ENCODE results near the gene PCDHGB4. TPM values are rescaled to one million over a fixed set of nuclear protein-coding genes. Genes with fewer than 3 reads are reported as not detected.

The PCDHGB4 gene
- 20.1 and 26.5 TPM in 2 replicates for total RNA-seq

DNA sequence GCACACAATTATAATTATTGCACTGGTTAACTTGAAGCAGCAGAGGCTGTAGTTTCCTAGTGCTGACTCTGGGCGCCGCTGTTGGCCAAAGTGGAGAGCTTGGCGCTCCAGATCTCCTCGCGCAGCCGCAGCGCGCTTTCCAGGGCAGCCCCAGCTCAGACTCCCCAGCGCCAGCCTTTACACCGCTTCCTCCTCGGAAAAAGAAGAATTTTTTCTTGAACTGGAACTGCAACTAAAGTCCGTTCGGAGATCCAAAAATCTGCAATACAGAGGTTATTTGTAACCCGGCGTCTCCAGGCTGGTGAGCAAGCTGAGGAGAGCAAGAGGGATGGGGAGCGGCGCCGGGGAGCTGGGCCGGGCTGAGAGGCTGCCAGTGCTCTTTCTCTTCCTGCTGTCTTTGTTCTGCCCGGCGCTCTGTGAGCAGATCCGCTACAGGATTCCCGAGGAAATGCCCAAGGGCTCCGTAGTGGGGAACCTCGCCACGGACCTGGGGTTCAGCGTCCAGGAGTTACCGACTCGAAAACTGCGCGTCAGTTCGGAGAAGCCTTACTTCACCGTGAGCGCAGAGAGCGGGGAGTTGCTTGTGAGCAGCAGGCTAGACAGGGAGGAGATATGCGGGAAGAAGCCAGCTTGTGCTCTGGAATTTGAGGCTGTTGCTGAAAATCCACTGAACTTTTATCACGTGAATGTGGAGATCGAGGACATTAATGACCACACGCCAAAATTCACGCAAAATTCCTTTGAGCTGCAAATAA lies at the start of gene PCDHGB4:
Gene PCDHGB4 (plus strand): TSS at position 142 of the 755 bp plus-strand sequence. CDS start 187 bp downstream, at position 329.

DNA sequence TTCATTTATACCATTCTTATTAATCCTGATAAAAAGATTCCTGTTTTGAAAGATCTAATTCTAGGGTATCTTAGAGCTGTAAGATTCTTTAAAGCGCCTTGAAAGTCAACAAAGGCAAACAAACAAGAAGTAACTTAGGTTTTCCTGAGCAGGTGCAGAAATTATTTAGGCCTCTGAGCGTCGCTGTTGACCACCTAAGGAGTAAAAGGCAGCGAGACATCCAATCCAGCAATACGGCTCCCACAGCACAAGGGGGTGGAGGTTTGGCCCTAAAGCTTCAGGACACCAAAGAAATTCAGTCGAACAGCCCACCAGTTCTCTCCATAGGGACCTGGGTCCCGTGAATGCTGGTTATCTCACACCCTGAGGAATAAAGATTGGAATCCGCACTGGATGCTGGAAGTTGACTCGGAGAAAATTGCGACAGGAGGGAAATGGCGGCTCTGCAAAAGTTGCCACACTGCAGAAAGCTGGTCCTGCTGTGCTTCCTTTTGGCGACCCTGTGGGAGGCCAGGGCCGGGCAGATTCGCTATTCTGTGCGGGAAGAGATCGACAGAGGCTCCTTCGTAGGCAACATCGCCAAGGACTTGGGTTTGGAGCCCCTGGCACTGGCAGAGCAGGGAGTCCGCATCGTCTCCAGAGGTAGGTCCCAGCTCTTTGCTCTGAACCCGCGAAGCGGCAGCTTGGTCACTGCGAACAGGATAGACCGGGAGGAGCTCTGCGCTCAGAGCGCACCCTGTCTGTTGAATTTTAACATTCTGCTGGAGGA lies 48.8 kb upstream of the PCDHGB4 start, which contains the start of gene PCDHGA2:
Gene PCDHGA2 (plus strand): TSS at position 223 of the 769 bp plus-strand sequence.

DNA sequence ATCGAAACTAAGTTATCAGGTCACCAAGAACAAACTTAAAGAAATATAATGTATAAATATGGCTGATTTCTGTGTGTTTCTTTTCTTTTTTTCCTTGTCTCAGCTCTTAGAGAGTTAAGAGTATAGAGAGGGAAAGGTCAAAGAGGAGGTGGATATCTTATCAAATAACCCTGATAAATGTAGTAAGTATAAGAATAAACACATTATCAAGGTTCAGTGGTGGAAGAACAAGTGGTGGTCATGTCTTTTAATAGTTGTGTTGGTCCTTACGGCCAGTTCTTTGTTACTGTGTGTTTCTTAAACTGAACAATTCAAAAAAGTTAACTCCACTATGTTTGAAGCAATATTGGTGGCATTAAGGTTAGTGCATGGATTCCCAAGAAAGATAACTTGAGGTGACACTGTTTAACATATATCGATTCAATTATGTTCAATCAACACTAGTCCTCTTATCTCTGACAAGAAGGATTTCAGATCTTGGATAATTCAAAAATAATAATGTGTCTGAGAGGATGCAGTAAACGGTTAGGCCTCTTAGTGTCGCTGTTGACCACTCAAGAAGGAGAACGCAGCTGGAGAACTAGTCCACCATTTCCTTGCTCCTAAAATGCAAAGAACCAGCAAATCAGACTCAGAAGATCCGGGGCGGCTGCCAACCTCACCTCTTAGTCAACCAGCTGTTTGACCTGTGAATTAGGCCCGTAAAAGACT lies 44.1 kb upstream of the PCDHGB4 start, which contains the start of gene PCDHGA3:
Gene PCDHGA3 (plus strand): TSS at position 588 of the 711 bp plus-strand sequence. CDS start 205 bp downstream, outside the sequence.

DNA sequence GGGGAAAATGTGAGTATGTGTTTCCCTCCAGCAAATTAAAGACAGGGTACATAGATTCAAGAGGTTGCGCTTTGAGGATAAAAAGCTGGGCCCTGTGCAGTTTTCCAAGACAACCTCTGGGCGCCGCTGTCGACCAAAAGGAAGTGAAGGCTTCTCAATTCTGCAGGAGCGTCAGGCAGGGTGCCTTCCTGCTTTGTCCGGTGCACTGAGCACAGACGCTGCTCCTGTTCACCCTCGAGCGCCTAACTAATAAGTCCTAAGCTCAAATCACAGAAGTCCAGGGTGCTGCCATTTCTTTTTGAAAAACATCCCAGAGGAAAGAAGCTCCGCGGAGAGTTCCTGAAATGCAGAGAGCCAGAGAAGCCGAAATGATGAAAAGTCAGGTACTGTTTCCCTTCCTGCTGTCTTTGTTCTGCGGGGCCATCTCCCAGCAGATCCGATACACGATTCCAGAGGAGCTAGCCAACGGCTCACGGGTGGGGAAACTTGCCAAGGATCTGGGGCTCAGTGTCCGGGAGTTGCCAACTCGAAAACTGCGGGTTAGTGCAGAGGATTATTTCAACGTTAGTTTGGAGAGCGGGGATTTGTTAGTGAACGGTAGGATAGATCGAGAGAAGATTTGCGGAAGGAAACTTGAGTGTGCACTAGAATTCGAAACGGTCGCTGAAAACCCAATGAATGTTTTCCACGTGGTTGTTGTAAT lies 37.4 kb upstream of the PCDHGB4 start, which contains the start of gene PCDHGB1:
Gene PCDHGB1 (plus strand): TSS at position 183 of the 703 bp plus-strand sequence. CDS start 162 bp downstream, at position 345.

DNA sequence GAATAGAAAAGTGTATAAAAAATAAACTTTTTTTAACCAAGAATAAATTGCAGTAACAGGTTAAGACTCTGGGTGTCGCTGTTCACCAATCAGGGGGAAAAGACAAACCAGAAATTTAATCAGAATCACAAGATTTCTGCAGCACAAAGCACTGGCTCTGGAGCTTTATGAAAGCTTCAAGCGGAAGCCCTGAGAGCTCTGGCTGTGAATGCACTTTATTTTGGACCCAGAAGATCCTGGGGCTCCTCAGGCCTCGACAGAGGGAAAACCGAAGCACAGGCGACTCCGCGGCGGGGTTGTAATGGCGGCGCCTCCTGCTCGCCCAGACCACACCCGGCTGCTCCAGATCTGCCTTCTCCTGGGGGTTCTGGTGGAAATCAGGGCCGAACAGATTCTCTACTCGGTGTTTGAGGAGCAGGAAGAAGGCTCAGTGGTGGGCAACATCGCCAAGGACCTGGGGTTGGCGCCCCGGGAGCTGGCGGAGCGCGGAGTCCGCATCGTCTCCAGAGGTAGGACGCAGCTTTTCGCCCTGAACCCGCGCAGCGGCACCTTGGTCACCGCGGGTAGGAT lies 32.5 kb upstream of the PCDHGB4 start, which contains the start of gene PCDHGA4:
Gene PCDHGA4 (plus strand): TSS at position 122 of the 570 bp plus-strand sequence. CDS start 87 bp downstream, at position 209.

DNA sequence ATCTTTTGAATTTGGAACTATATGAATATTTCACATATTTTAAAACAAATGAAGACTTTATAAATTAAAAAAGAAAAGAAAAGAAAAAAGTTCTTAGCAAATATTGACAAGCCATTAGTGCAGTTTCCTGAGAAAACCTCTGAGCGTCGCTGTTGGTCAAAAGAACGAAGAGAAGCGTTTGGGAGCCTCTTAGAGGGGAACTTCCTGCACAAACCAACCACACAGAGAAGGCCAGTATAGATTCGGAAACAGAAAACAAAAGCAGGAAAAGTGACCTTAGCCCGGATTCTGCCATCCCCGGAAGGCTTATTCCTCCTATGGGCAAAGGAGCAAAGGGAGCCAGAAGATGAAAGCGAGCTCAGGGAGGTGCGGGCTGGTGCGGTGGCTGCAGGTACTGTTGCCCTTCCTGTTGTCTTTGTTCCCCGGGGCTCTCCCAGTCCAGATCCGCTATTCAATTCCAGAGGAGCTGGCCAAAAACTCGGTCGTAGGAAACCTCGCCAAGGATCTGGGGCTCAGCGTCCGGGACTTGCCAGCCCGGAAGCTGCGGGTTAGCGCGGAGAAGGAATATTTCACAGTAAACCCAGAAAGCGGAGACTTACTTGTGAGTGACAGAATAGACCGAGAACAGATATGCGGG lies 27.6 kb upstream of the PCDHGB4 start, which contains the start of gene PCDHGB2:
Gene PCDHGB2 (plus strand): TSS at position 205 of the 637 bp plus-strand sequence. CDS start 142 bp downstream, at position 347.

DNA sequence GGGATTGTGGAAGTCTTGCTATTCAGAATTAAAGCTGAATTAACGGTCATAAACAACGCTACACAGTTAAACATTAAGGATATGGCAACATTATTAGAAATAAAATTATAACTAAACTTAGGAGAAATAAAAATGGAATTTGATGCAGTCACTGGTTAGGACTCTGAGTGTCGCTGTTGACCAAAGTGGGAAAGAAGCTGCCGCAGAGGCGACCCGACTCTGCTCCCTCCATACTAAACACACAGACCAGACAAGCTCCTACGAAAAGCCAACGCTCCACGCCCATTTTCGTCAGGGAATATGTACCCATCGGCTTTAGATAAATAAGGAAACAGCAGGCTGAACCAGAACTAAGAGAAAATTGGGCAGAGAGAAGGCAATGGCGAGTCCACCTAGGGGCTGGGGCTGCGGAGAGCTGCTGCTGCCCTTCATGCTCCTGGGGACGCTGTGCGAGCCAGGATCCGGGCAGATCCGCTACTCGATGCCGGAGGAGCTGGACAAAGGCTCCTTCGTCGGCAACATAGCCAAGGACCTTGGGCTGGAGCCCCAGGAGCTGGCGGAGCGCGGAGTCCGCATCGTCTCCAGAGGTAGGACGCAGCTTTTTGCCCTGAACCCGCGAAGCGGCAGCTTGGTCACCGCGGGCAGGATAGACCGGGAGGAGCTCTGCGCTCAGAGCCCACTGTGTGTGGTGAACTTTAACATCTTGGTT lies 23.4 kb upstream of the PCDHGB4 start, which contains the start of gene PCDHGA5:
Gene PCDHGA5 (plus strand): TSS at position 211 of the 709 bp plus-strand sequence. CDS start 169 bp downstream, at position 380.

DNA sequence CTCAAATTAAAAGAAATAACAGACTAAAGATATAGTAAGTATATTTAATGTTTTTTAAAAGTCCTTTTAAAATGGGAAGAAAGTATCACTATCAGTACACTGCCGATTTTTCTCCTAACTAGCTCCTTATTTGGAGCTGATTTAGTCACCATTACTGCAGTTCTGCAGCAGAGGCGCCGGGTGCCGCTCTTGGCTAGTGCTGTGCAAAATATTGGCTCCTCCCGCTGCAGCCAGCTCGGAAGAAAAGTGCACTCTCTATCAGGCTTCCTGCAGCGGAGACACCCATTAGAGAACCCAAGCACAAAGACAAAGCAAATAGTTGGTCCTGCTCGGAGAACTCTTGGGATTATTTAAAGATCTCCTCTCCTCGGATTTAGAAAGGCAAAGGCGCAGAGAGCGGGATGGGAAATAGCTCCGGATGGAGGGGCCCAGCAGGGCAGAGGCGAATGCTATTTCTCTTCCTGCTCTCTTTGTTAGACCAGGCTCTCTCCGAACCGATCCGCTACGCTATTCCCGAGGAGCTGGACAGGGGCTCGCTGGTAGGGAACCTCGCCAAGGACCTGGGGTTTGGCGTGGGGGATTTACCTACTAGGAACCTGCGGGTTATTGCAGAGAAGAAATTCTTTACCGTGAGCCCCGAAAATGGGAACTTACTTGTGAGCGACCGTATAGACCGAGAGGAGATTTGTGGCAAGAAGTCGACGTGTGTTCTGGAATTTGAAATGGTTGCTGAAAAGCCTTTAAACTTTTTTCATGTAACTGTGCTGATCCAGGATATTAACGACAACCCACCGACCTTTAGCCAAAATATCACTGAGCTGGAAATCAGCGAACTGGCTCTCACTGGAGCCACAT lies 17.3 kb upstream of the PCDHGB4 start, which contains the start of gene PCDHGB3:
Gene PCDHGB3 (plus strand): TSS at position 249 of the 855 bp plus-strand sequence. CDS start 153 bp downstream, at position 402.

DNA sequence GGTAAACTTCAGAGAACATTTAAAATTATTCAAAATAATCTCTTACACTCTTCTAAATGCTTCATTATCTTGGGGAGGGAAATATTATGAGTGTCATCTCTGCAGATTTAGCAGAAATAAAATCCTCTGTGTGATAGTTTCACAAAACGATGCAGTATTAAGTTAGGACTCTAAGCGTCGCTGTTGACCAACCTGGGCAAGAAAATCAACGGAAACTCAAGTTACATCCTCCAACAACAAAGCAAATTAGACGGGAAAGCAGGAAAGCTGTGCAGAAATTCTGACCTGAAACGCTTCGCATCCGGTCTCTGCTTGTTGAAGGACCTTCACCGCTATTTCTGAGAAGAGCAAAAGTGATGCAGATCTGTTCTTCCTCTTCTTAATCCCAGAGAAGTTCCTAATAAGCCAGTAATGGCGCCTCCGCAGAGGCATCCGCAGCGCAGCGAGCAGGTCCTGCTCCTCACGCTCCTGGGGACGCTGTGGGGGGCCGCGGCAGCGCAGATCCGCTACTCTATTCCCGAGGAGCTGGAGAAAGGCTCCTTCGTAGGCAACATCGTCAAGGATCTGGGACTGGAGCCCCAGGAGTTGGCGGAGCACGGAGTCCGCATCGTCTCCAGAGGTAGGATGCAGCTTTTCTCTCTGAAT lies 13.7 kb upstream of the PCDHGB4 start, which contains the start of gene PCDHGA6:
Gene PCDHGA6 (plus strand): TSS at position 219 of the 645 bp plus-strand sequence. CDS start 193 bp downstream, at position 412.

DNA sequence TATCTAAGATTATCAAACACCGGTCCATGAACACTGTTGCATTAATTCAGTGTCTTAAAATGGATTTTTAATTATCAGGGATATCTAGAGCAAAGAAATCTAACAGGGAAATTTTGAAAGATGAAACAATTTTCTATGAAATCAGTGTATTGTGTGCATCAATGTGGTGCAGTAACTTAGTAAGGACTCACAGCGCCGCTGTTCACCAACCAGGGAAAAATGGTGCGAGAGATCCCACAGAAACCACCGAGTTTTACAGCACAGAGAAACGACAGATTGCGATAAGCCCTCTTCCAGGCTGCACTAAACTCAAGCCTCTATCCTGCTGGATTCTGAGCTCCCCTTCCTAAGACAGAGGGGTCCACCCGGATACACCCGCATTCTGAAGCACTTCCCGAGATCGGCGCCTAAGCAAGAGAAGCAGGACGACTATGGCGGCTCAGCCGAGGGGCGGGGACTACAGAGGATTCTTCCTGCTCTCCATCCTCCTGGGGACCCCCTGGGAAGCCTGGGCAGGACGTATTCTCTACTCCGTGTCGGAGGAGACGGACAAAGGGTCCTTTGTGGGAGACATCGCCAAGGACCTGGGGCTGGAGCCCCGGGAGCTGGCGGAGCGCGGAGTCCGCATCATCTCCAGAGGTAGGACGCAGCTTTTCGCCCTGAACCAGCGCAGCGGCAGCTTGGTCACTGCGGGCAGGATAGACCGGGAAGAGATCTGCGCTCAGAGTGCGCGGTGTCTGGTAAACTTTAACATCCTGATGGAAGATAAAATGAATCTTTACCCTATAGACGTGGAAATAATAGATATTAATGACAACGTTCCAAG lies 4.8 kb upstream of the PCDHGB4 start, which contains the start of gene PCDHGA7:
Gene PCDHGA7 (plus strand): TSS at position 274 of the 826 bp plus-strand sequence. CDS start 158 bp downstream, at position 432.

DNA sequence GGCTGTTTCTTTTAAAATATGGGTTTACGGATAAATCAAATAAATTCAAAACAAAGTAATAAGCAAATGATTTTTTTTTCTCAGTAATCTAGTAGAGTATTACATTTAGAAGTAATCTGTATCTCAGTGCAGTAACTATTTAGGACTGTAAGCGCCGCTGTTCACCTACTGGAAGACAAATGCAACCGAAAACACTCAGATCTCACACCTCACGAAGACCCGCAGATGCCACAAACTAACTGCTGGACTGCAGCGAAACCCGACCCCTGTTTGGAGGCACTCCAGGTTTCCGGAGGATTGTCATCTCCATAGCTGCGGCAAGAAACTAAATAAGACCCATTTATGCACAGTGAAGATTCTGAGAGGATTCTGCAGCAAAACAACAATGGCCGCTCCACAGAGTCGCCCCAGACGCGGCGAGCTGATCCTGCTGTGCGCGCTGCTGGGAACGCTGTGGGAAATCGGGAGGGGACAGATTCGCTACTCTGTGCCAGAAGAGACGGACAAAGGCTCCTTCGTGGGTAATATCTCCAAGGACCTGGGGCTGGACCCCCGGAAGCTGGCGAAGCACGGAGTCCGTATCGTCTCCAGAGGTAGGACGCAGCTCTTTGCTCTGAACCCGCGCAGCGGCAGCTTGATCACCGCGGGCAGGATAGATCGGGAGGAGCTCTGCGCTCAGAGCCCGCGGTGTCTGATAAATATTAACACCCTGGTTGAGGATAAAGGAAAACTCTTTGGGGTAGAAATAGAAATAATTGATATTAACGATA lies 5.1 kb downstream of the PCDHGB4 start, which contains the start of gene PCDHGA8:
Gene PCDHGA8 (plus strand): TSS at position 205 of the 770 bp plus-strand sequence. CDS start 181 bp downstream, at position 386.

DNA sequence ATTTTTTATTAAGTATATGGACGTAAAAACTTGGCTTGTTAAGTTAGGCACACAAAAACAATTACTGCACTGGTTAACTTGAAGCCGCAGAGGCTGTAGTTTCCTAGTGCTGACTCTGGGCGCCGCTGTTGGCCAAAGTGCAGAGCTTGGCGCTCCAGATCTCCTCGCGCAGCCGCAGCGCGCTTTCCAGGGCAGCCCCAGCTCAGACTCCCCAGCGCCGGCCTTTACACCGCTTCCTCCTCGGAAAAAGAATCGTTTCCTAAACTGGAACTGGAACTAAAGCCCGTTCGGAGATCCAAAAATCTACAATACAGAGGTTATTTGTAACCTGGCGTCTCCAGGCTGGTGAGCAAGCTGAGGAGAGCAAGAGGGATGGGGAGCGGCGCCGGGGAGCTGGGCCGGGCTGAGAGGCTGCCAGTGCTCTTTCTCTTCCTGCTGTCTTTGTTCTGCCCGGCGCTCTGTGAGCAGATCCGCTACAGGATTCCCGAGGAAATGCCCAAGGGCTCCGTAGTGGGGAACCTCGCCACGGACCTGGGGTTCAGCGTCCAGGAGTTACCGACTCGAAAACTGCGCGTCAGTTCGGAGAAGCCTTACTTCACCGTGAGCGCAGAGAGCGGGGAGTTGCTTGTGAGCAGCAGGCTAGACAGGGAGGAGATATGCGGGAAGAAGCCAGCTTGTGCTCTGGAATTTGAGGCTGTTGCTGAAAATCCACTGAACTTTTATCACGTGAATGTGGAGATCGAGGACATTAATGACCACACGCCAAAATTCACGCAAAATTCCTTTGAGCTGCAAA lies 10.5 kb downstream of the PCDHGB4 start, which contains the start of gene PCDHGB5:
Gene PCDHGB5 (plus strand): TSS at position 192 of the 796 bp plus-strand sequence. CDS start 181 bp downstream, at position 373.

DNA sequence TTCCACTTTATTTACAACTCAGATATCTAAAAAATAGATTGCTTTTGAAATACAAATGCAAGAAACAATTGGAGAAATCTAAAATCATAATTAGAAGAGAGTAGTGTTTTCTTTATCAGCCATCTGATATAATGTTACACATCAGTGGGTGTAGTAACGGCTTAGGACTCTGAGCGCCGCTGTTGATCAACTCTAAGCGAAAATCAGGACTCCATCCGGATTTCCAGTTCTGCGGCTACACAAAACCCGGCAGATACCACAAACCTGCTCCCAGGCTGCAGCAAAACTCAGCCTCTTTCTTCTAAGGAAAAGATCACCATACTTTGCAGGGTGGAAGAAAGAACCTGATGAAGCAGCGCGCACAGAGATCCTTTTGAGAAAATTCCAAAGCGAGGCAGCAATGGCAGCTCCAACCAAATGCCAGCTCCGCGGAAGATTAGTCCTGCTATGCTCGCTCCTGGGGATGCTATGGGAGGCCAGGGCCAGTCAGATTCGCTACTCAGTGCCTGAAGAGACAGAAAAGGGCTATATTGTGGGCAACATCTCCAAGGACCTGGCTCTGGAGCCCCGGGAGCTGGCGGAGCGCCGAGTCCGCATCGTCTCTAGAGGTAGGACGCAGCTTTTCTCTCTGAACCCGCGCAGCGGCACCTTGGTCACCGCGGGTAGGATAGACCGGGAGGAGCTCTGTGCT lies 15.2 kb downstream of the PCDHGB4 start, which contains the start of gene PCDHGA9:
Gene PCDHGA9 (plus strand): TSS at position 226 of the 691 bp plus-strand sequence. CDS start 175 bp downstream, at position 401.

DNA sequence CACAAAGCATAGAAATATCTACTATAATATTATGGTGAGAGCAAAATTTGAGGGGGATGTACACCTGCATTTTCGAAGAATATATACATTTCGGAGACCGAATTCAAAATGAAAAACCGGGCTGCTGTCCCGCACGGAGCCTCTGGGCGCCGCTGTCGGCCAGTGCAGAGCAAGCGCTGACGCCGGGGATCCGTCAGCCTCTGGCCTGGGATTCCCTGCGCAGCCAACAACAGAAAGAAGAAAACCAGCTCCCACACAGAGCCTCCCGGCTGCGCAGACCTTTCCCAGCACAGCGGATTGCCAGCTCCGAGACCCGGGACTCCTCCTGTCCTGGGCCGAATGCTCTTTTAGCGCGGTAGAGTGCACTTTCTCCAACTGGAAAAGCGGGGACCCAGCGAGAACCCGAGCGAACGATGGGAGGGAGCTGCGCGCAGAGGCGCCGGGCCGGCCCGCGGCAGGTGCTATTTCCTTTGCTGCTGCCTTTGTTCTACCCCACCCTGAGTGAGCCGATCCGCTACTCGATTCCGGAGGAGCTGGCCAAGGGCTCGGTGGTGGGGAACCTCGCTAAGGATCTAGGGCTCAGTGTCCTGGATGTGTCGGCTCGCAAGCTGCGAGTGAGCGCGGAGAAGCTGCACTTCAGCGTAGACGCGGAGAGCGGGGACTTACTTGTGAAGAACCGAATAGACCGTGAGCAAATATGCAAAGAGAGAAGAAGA lies 20.4 kb downstream of the PCDHGB4 start, which contains the start of gene PCDHGB6:
Gene PCDHGB6 (plus strand): TSS at position 232 of the 716 bp plus-strand sequence. CDS start 182 bp downstream, at position 414.

